ENCODE results near the gene ICAM3. TPM values are rescaled to one million over a fixed set of nuclear protein-coding genes. Genes with fewer than 3 reads are reported as not detected.
A peak's percentile ranks its signal among the peaks of the same experiment; 100 is the strongest.
"Not testable (repeated sequence)": the region's sequence is repeated elsewhere in the genome, so short reads cannot be mapped to it uniquely, and the experiment has no call there.

ICAM3 gene
- total RNA-seq (2022) (7.6 and 7.9 TPM in 2 replicates), Bru-seq, nascent RNA (percentile 18 among the genes with signal in this experiment), BruChase-seq, experiment 1, labeled RNA remaining after a 6-hour chase (percentile 35 among the genes with signal in this experiment), BruChase-seq, experiment 2, labeled RNA remaining after a 2-hour chase (percentile 24 among the genes with signal in this experiment)
- long read RNA-seq, partial matches to known transcripts, result 10 of 12 reads
- long read RNA-seq, other reads (novel, unspliced or antisense), result 2 of 12 reads

- no peak for TF ChIP-seq CTCF (IDR thresholded peaks at IDR 0.05; ENCODE audit: unreplicated experiment)
- Mint-ChIP-seq H3K27me3 (ENCODE audit: insufficient read depth, unreplicated experiment) (no peaks in the 10 kb centered on the region), H3K4me1 (ENCODE audit: insufficient read depth, unreplicated experiment) (no peaks in the 10 kb centered on the region), H3K27ac (ENCODE audit: low read depth, unreplicated experiment) (no peak within 1 kb of the TSS), H3K36me3 (ENCODE audit: insufficient read depth, unreplicated experiment) (no peaks in the 10 kb centered on the region), H3K9me3 (ENCODE audit: unreplicated experiment) (no peaks in the 10 kb centered on the region), H3K4me3 (ENCODE audit: unreplicated experiment) (no peak within 1 kb of the TSS)
- intact Hi-C loops (cut with micrococcal nuclease), result no loop called here
- no peak for DNase-seq (ENCODE audit: unreplicated experiment)
- no TSS peak for BruUV-seq (replicated peaks)
- ChIA-PET CTCF (no interaction called here), POLR2A (no interaction called here)
Observed at GRCh38 chr19:10339380-10339960, at the start of gene ICAM3. Gene ICAM3 (minus strand): TSS chr19:10339624. CDS start chr19:10339614, 10 bp downstream.

- Mint-ChIP-seq H3K9me3 (ENCODE audit: unreplicated experiment) (no peaks in the 10 kb centered on the region), H3K27me3 (ENCODE audit: insufficient read depth, unreplicated experiment) (no peaks in the 10 kb centered on the region), H3K36me3 (ENCODE audit: insufficient read depth, unreplicated experiment) (peaks cover 50% of the 10 kb centered on the region), H3K27ac (ENCODE audit: low read depth, unreplicated experiment) (no peak overlapping the region), H3K4me1 (ENCODE audit: insufficient read depth, unreplicated experiment) (peaks cover 5% of the 10 kb centered on the region), H3K4me3 (ENCODE audit: unreplicated experiment) (no peak overlapping the region)
- intact Hi-C loops (cut with micrococcal nuclease), result loop anchor here (1.0 kb wide), 3 partner anchors 120 to 458 kb away; no protein-coding TSS in a partner anchor
- BruUV-seq (replicated peaks), result TSS peak; percentile 23
- peak; percentile 89 for TF ChIP-seq CTCF (IDR thresholded peaks at IDR 0.05; ENCODE audit: unreplicated experiment)
- DNase-seq (ENCODE audit: unreplicated experiment), result peak; percentile 89
- POLR2A ChIA-PET, result interaction anchor here (0.6 to 3.0 kb wide), 6 partner anchors 9 to 299 kb away, joined by 3 to 33 read pairs (median 8); partner anchors contain the start of genes ICAM1 and TYK2
- CTCF ChIA-PET, result interaction anchor here (0.5 to 5.5 kb wide), 35 partner anchors 9 to 458 kb away, joined by 3 to 71 read pairs (median 4); partner anchors contain the start of genes CDC37, ICAM1 and TYK2
Observed at GRCh38 chr19:10388957-10389356, 49.5 kb upstream of the ICAM3 start.

GRCh38 chr19:10384580-10384979 is 45.2 kb upstream of the ICAM3 start:
- ChIA-PET POLR2A (interaction anchor here (2.8 kb wide), 1 partner anchor 125 kb away, joined by 11 read pairs; no protein-coding TSS in a partner anchor), CTCF (interaction anchor here (0.5 to 5.5 kb wide), 5 partner anchors 39 to 1861 kb away, joined by 3 to 68 read pairs (median 3); no protein-coding TSS in a partner anchor)
- Mint-ChIP-seq H3K4me3 (ENCODE audit: unreplicated experiment) (no peak overlapping the region), H3K36me3 (ENCODE audit: insufficient read depth, unreplicated experiment) (peaks cover 7% of the 10 kb centered on the region), H3K27me3 (ENCODE audit: insufficient read depth, unreplicated experiment) (no peaks in the 10 kb centered on the region), H3K9me3 (ENCODE audit: unreplicated experiment) (no peaks in the 10 kb centered on the region), H3K27ac (ENCODE audit: low read depth, unreplicated experiment) (no peak overlapping the region), H3K4me1 (ENCODE audit: insufficient read depth, unreplicated experiment) (peaks cover 6% of the 10 kb centered on the region)
- intact Hi-C loops (cut with micrococcal nuclease), result loop anchor here (5.0 kb wide), 1 partner anchor 52 kb away; the partner anchor contains the start of gene RAVER1
- no peak for DNase-seq (ENCODE audit: unreplicated experiment)
- BruUV-seq (replicated peaks), result no TSS peak
- no peak for TF ChIP-seq CTCF (IDR thresholded peaks at IDR 0.05; ENCODE audit: unreplicated experiment)

- not testable (repeated sequence) for DNase-seq (ENCODE audit: unreplicated experiment); H3K9me3 Mint-ChIP-seq (ENCODE audit: unreplicated experiment); H3K36me3 Mint-ChIP-seq (ENCODE audit: insufficient read depth, unreplicated experiment); H3K27me3 Mint-ChIP-seq (ENCODE audit: insufficient read depth, unreplicated experiment); BruUV-seq (replicated peaks); H3K27ac Mint-ChIP-seq (ENCODE audit: low read depth, unreplicated experiment); H3K4me3 Mint-ChIP-seq (ENCODE audit: unreplicated experiment); H3K4me1 Mint-ChIP-seq (ENCODE audit: insufficient read depth, unreplicated experiment)
- ChIA-PET POLR2A (interaction anchor here (2.8 kb wide), 1 partner anchor 123 kb away, joined by 11 read pairs; no protein-coding TSS in a partner anchor), CTCF (interaction anchor here (1.0 to 2.5 kb wide), 5 partner anchors 34 to 452 kb away, joined by 3 to 9 read pairs (median 4); no protein-coding TSS in a partner anchor)
- intact Hi-C loops (cut with micrococcal nuclease), result loop anchor here (5.0 kb wide), 1 partner anchor 51 kb away; the partner anchor contains the start of gene RAVER1
Observed at GRCh38 chr19:10383223-10383499, 43.7 kb upstream of the ICAM3 start.

Data from MCF 10A (cell line).